ENCODE data around the gene NPAS3.

The NPAS3 gene

DNA sequence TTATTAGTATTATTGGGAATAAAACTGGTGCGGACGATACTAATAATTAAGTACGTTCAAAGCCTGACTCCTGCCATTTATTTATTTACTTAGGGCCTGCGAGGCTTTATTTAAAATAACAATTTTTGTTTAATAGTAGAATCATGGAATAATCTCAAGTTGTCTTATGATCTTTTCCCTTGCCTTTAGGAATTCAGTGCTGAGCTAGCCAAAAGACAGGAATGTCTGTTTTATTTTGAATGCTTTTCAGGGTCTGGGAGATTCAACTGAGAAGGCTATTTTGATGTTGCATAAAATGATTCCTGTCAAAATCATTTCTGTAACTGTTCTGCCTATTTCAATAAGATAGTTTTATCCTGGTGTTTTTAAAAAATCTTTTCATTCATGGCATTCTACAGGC, 522.4 kb downstream of the NPAS3 start:
- no peak overlapping the region for H3K4me3 ChIP-seq (ENCODE audit: low read depth, low read length)
- TF ChIP-seq, protein P1, sequence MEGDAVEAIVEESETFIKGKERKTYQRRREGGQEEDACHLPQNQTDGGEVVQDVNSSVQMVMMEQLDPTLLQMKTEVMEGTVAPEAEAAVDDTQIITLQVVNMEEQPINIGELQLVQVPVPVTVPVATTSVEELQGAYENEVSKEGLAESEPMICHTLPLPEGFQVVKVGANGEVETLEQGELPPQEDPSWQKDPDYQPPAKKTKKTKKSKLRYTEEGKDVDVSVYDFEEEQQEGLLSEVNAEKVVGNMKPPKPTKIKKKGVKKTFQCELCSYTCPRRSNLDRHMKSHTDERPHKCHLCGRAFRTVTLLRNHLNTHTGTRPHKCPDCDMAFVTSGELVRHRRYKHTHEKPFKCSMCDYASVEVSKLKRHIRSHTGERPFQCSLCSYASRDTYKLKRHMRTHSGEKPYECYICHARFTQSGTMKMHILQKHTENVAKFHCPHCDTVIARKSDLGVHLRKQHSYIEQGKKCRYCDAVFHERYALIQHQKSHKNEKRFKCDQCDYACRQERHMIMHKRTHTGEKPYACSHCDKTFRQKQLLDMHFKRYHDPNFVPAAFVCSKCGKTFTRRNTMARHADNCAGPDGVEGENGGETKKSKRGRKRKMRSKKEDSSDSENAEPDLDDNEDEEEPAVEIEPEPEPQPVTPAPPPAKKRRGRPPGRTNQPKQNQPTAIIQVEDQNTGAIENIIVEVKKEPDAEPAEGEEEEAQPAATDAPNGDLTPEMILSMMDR (IDR thresholded peaks at IDR 0.05; ENCODE audit: low read depth, low read length): no peak

DNA sequence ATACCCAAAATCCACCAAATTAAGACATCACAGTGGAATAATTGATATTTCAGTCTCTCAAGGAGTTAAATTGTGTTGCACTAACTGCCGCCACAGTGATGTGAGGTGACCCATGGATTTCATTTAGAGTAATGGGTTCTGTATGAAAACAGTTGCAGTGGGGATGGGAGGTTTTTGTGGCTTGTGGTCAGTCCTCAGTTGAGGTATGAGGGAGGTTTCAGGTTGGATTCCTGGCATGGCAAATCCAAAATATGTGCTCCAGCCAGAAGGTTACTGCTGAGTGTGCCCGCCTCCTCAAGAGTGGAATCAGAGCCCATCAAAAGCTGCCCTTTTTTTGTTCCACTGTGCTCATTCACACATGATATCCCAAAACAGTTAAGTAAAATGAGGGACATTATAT, 525.1 kb downstream of the NPAS3 start:
- TF ChIP-seq, protein P1 (IDR thresholded peaks at IDR 0.05; ENCODE audit: low read depth, low read length): no peak
- H3K4me3 ChIP-seq (ENCODE audit: low read depth, low read length): no peak overlapping the region

DNA sequence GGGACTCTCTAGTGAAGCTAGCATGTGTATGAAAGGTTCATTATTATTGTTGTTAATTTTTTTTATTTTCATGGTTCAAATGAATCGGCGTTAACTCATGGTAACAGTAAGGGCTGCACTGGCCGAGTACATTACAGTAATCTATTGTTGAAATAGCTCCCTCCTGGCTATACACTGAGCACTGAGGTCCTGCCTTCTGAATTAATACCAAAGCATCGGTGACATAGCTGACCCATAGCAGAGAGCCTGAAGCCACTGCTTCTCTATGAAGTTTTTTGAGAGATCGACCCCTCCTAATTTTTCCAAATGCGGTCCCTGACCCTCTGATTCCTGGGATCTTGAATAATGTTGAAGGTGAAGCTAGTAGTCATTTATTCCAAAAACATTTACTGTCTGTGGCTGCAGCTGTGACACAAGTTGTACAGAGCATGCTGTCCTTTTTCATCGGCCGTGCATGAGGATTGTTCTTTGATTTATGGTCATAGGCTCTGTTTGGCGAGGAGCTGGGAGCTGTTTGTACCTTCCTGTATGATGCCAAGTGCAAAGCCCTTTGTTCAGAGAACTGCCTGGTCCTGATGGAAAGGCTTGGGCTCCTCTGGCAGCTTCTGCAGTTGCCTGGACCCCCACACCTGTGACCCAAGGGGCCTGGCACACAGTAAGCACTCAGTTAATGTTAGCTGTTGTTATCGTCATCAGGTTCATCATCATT, 525.7 kb downstream of the NPAS3 start:
- no peak overlapping the region for H3K4me3 ChIP-seq (ENCODE audit: low read depth, low read length)
- TF ChIP-seq, protein P1 (IDR thresholded peaks at IDR 0.05; ENCODE audit: low read depth, low read length): no peak

DNA sequence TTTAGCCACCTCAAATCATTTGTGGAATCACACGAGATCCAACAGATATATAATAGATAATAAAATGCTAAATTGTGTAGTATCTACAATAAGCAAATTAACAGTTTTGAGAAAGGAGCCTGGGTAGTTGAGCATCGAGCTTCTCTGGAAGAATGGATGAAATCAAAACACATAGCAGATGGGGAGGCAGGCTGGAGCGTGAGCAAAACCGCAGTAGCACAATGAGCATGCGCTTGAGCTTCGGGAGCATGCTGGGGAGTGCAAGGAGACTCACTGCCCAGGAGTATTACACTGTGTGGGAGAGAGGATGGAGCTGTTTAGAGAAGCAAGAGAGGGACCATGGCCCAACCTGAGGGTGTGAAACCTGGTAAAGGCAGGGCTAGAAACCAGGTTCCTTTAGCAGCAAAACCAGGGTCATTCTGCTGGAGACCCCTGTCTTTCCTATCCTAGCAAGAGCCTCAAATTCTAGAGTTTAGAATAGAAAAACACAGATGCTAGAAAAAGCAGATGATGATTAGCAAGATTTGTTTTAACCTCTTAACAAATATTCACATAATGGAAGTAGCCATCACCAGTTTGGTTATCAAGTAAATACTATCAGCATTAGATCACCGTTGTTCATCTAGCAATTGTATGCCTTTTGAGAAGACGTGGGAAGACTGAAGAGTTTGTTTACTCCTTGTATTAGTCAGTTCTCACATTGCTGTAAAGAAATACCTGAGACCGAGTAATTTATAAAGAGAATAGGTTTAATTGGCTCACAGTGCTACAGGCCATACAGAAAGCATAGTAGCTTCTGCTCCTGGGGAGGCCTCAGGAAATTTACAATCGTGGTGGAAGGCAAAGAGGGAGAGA, 527.4 kb downstream of the NPAS3 start:
- TF ChIP-seq, protein P1 (IDR thresholded peaks at IDR 0.05; ENCODE audit: low read depth, low read length): no peak

DNA sequence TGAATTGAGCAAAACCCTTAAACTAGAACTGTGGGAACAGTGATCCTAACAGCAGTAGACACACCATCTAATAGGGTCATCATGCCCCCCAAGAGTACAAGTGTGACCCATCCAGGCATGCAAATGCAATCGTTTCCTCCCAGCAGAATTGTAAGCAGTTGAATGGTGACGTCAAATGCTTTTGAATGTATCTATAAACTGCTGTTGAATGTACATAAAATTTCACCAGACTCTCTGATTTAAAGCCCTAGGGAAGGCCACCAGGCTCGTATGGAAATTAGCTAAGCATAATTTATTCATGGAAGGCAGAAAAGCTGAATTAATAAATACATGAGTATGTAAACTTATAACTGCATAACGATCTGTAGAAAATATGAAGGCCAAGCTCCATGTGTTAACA, 529.3 kb downstream of the NPAS3 start:
- no peak overlapping the region for H3K4me3 ChIP-seq (ENCODE audit: low read depth, low read length)
- TF ChIP-seq, protein P1 (IDR thresholded peaks at IDR 0.05; ENCODE audit: low read depth, low read length): no peak

More for the DNA sequence above, 527.4 kb downstream of the NPAS3 start:
- no peak overlapping the region for H3K4me3 ChIP-seq (ENCODE audit: low read depth, low read length)

DNA sequence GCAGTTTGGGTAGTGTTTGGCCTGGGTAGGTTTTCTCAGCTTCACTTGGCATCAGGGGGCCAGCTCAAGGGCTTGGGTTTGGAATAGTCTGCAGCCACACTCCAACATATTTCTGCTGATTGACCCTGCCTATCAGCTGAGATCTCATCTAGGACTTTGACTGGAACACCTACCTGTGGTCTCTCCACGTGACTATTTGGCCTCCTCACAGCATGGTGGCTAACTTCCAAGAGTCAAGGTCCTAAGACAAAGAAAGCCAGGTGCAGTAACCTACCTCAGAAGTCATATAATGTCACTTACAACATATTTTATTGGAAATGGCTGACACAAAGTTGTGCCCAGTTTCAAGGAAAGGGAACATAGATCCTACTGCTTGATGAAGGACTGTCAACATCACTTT, 531.2 kb downstream of the NPAS3 start:
- H3K4me3 ChIP-seq (ENCODE audit: low read depth, low read length): no peak overlapping the region
- TF ChIP-seq, protein P1 (IDR thresholded peaks at IDR 0.05; ENCODE audit: low read depth, low read length): no peak

DNA sequence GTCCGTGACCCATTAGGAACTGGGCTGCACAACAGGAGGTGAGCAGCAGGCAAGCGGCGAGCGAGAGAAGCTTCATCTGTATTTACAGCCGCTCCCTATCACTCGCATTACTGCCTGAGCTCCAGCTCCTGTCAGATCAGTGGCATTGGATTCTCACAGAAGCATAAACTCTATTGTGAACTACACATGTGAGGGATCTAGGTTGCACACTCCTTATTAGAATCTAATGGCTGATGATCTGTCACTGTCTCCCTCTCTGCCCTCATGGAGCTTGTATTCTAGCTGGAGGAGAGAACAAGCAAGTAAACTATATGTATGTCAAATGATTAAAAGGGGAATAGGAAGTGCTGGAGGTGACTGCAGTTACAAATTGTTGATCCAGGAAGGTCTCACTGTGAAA, 533.1 kb downstream of the NPAS3 start:
- no peak overlapping the region for H3K4me3 ChIP-seq (ENCODE audit: low read depth, low read length)
- TF ChIP-seq, protein P1 (IDR thresholded peaks at IDR 0.05; ENCODE audit: low read depth, low read length): no peak

Data from WI38 (cell line).